GM12878 (cell line): ENCODE data around the gene SLC35D2. TPM values are rescaled to one million over a fixed set of nuclear protein-coding genes. Genes with fewer than 3 reads are reported as not detected.
"Not testable (repeated sequence)": the region's sequence is repeated elsewhere in the genome, so short reads cannot be mapped to it uniquely, and the experiment has no call there.

Experiments
- ATAC-seq: fragments of 200-7000 bp; cut with Tn5 transposase; 3 replicates; pipeline ENCODE4 v1.9.1; 2020; ENCODE audit warnings: mild to moderate bottlenecking, moderate library complexity
- BruUV-seq: library from RNA; stranded (reverse); fragments of 400-500 nt; replicated peaks from 2 replicates; lab custom pipeline; 2021; lab: Mats Ljungman, UMichigan
- CTCF ChIA-PET: fragments of 300-600 bp; sonication (Branson Sonifier 250); formaldehyde crosslinking; extraction: SDS; loops from one replicate; lab custom pipeline; 2021; ENCODE audit warnings: inconsistent platforms; lab: Yijun Ruan, JAX
- POLR2A ChIA-PET: fragments of 350-600 bp; formaldehyde crosslinking; extraction: SDS; loops from one replicate; lab custom pipeline; 2021; ENCODE audit warnings: inconsistent platforms; lab: Charles Lee
- RAD21 ChIA-PET: fragments of 300-600 bp; sonication (Branson Sonifier 250); formaldehyde crosslinking; loops from one replicate; lab custom pipeline; 2023; ENCODE audit warnings: antibody characterized with exemption; ENCODE audit not compliant: unreplicated experiment; lab: Charles Lee
- SMC1A ChIA-PET: fragments of 300-600 bp; sonication (Branson Sonifier 250); formaldehyde crosslinking; loops from one replicate; lab custom pipeline; 2023; ENCODE audit not compliant: unreplicated experiment, uncharacterized antibody; lab: Charles Lee
- DNase-seq: peaks from one replicate; pipeline ENCODE4 v3.0.0-alpha.2; 2011; ENCODE audit warnings: low read depth, low spot score
- FAIRE-seq: peaks from 3 replicates; lab custom pipeline; 2011; peaks lifted over from hg19 to GRCh38; lab: Jason Lieb, UNC
- H2AFZ ChIP-seq: 2 replicates; pipeline ENCODE4 v1.6.0; 2011; ENCODE audit warnings: low read depth, low read length, control low read depth; ENCODE audit not compliant: control insufficient read depth
- H3K27ac ChIP-seq: 2 replicates; pipeline ENCODE4 v1.5.1; 2011; ENCODE audit warnings: control low read depth; ENCODE audit not compliant: control insufficient read depth, insufficient read depth
- H3K27me3 ChIP-seq, 2 experiments: replicated peaks in 1 of 2; 2 replicates each; pipeline versions ENCODE4 v1.6.0 to v1.6.1; 2011; ENCODE audit warnings: low read length in 1 of 2; ENCODE audit not compliant: control insufficient read depth in 2 of 2, insufficient read depth in 2 of 2
- H3K36me3 ChIP-seq, 2 experiments: 2 replicates each; pipeline ENCODE4 v1.5.1; 2011; ENCODE audit warnings: low read length in 1 of 2; ENCODE audit not compliant: control insufficient read depth in 2 of 2, insufficient read depth in 2 of 2
- H3K4me1 ChIP-seq: 2 replicates; pipeline ENCODE4 v1.6.1; 2011; ENCODE audit warnings: mild to moderate bottlenecking, low read length, moderate library complexity, mixed read lengths; ENCODE audit not compliant: control insufficient read depth, insufficient read depth
- H3K4me2 ChIP-seq: 2 replicates; pipeline ENCODE4 v1.6.0; 2011; ENCODE audit warnings: control low read depth; ENCODE audit not compliant: control insufficient read depth, insufficient read depth
- H3K4me3 ChIP-seq: fragments of 200-600 bp; sonication (generic); 2 replicates; pipeline ENCODE4 v1.5.1; 2016
- H3K79me2 ChIP-seq: 2 replicates; pipeline ENCODE4 v1.6.0; 2011; ENCODE audit warnings: low read length; ENCODE audit not compliant: control insufficient read depth, insufficient read depth
- H3K9ac ChIP-seq: 2 replicates; pipeline ENCODE4 v1.8.0; 2011; ENCODE audit warnings: low read length, control low read depth, mixed read lengths; ENCODE audit not compliant: control insufficient read depth, insufficient read depth
- H3K9me3 ChIP-seq: replicated peaks from 3 replicates; pipeline ENCODE4 v1.5.1; 2011; ENCODE audit warnings: mild to moderate bottlenecking, low read length; ENCODE audit not compliant: control insufficient read depth, insufficient read depth
- H4K20me1 ChIP-seq: 2 replicates; pipeline ENCODE4 v1.6.0; 2011; ENCODE audit not compliant: control insufficient read depth, insufficient read depth
- CBX5 ChIP-seq: sonication (generic); IDR thresholded peaks from 2 replicates; pipeline ENCODE4 v1.6.1; 2016; ENCODE audit warnings: low read depth, moderate library complexity, mild to moderate bottlenecking, inconsistent platforms
- CHD1 ChIP-seq: IDR thresholded peaks from 2 replicates; pipeline ENCODE4 v1.6.1; 2012; ENCODE audit warnings: low read depth, low read length, improper control_type of control experiment
- CHD4 ChIP-seq: fragments of 200-600 bp; sonication (generic); IDR thresholded peaks from 2 replicates; pipeline ENCODE4 v1.6.1; 2016; ENCODE audit warnings: mild to moderate bottlenecking
- EP300 ChIP-seq, 2 experiments: fragments of 150-350 bp in 1 of 2; IDR thresholded peaks; 2 replicates each; pipeline ENCODE4 v1.6.1; 2011 to 2012; ENCODE audit warnings: low read depth in 2 of 2, low read length in 2 of 2, borderline replicate concordance in 1 of 2, improper control_type of control experiment in 1 of 2, inconsistent platforms in 1 of 2; ENCODE audit not compliant: control insufficient read depth in 1 of 2
- HCFC1 ChIP-seq: fragments of 150-350 bp; IDR thresholded peaks from 2 replicates; pipeline ENCODE4 v1.6.1; 2014; ENCODE audit warnings: low read length
- MTA3 ChIP-seq: IDR thresholded peaks from 2 replicates; pipeline ENCODE4 v1.6.1; 2012; ENCODE audit warnings: low read length, inconsistent platforms, borderline replicate concordance
- POLR2AphosphoS5 ChIP-seq: IDR thresholded peaks from 2 replicates; pipeline ENCODE4 v1.6.1; 2011; ENCODE audit warnings: mild to moderate bottlenecking, low read length, inconsistent platforms
- RFX5 ChIP-seq: IDR thresholded peaks from 2 replicates; pipeline ENCODE4 v1.6.1; 2011; ENCODE audit warnings: low read depth, low read length, improper control_type of control experiment
- SKIL ChIP-seq: fragments of 450-650 bp; IDR thresholded peaks from 2 replicates; pipeline ENCODE4 v1.6.1; 2017; ENCODE audit warnings: mild to moderate bottlenecking, low read depth, inconsistent platforms; ENCODE audit not compliant: poor library complexity, severe bottlenecking
- TCF3 ChIP-seq: IDR thresholded peaks from 2 replicates; pipeline ENCODE4 v1.6.1; 2012; ENCODE audit warnings: low read depth, mild to moderate bottlenecking, low read length, borderline replicate concordance; ENCODE audit not compliant: insufficient read depth
- ZNF217 ChIP-seq: fragments of 450-650 bp; IDR thresholded peaks from 2 replicates; pipeline ENCODE4 v1.6.1; 2017; ENCODE audit warnings: antibody characterized with exemption, mild to moderate bottlenecking
- WGBS: methylation state at CpG from one replicate; pipeline ENCODE4 v1.1.6; 2016; ENCODE audit warnings: low lambda C conversion rate; ENCODE audit not compliant: insufficient replicate concordance, insufficient coverage; ENCODE audit errors: missing lambda C conversion rate; 5-methylcytosine and 5-hydroxymethylcytosine counted together
- in situ Hi-C: fragments of 300-500 bp; cut with MboI; formaldehyde crosslinking; loops from 9 replicates; pipeline ENCODE4 v1.14.3; 2018; ENCODE audit warnings: mixed read lengths
- intact Hi-C: fragments of 100-400 bp; cut with micrococcal nuclease; formaldehyde crosslinking; loops from one replicate; pipeline ENCODE4 v1.14.2; 2022; ENCODE audit not compliant: unreplicated experiment
- polyA plus RNA-seq, 11 experiments: library from polyadenylated mRNA; depleted of rRNA in 4 of 11; unstranded in 6 of 11; stranded (reverse) in 5 of 11; fragments of >200 nt; fragmentation: Nextera tagmentation in 4 of 11; fragmentation: Illumina TruSeq in 1 of 11; extraction: Ambion mirVana in 4 of 11; extraction: Trizol in 1 of 11; gene quantifications; 1 replicate in 1 of 11; 2 replicates in 10 of 11; pipeline versions ENCODE4 v1.2.1 to v1.2.3, GENCODE V29; 2011 to 2016; ENCODE audit warnings: inconsistent platforms in 2 of 11, missing spikeins in 2 of 11, low read depth in 1 of 11
- total RNA-seq, 4 experiments: library from RNA; depleted of rRNA in 3 of 4; stranded (reverse); fragments of >200 nt in 3 of 4; fragmentation: Illumina TruSeq in 1 of 4; extraction: Trizol in 1 of 4; gene quantifications; 2 replicates each; pipeline versions ENCODE4 v1.2.1 to v1.2.3, GENCODE V29; 2013 to 2021
- TF ChIP-seq, protein P1 (sequence below), 3 experiments: IDR thresholded peaks in 2 of 3; conservative IDR thresholded peaks in 1 of 3; 2 replicates each; pipeline ENCODE4 v1.5.1; 2011; ENCODE audit warnings: low read depth in 3 of 3, low read length in 3 of 3, mild to moderate bottlenecking in 3 of 3, control low read depth in 2 of 3, moderate library complexity in 2 of 3, inconsistent platforms in 1 of 3, mixed read lengths in 1 of 3; ENCODE audit not compliant: control insufficient read depth in 2 of 3, insufficient read depth in 1 of 3; ENCODE audit errors: extremely low read depth in 1 of 3

The SLC35D2 gene
- total and polyA plus RNA-seq, 10 of the 15 experiments (the other 5 are each of a cell fraction or from before 2014, with no cell fraction given) = 0.64 to 6.3 (median 3.5) TPM

- Histone ChIP-seq H3K9ac (no peak overlapping the region), H3K4me3 (no peak overlapping the region), H3K4me2 (no peak overlapping the region), H2AFZ (no peak overlapping the region), H3K27me3 (no peaks in the 10 kb centered on the region), H3K36me3 (no peaks in the 10 kb centered on the region), H4K20me1 (no peaks in the 10 kb centered on the region), H3K27ac (no peak overlapping the region), H3K4me1 (no peaks in the 10 kb centered on the region), H3K79me2 (no peaks in the 10 kb centered on the region), H3K9me3 (no peaks in the 10 kb centered on the region; the same call in 1 of the 3 replicates)
- ATAC-seq (no peak), FAIRE-seq (no peak), DNase-seq (no peak)
- ChIA-PET POLR2A (no interaction called here), CTCF (interaction anchor here (1.2 kb wide), 1 partner anchor 76 kb away, joined by 4 read pairs; no protein-coding TSS in a partner anchor), RAD21 (no interaction called here), SMC1A (no interaction called here)
- in situ Hi-C loops = no loop called here
- intact Hi-C loops = no loop called here
- WGBS = 77% methylated on average over 7 of the region's 7 CpGs
- TF ChIP-seq CHD4 = no peak
- TF ChIP-seq MTA3 = no peak
- TF ChIP-seq CBX5 = no peak
- no peak for TF ChIP-seq TCF3
- TF ChIP-seq, protein P1, sequence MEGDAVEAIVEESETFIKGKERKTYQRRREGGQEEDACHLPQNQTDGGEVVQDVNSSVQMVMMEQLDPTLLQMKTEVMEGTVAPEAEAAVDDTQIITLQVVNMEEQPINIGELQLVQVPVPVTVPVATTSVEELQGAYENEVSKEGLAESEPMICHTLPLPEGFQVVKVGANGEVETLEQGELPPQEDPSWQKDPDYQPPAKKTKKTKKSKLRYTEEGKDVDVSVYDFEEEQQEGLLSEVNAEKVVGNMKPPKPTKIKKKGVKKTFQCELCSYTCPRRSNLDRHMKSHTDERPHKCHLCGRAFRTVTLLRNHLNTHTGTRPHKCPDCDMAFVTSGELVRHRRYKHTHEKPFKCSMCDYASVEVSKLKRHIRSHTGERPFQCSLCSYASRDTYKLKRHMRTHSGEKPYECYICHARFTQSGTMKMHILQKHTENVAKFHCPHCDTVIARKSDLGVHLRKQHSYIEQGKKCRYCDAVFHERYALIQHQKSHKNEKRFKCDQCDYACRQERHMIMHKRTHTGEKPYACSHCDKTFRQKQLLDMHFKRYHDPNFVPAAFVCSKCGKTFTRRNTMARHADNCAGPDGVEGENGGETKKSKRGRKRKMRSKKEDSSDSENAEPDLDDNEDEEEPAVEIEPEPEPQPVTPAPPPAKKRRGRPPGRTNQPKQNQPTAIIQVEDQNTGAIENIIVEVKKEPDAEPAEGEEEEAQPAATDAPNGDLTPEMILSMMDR (IDR thresholded peaks at IDR 0.05 in 2 of 3, conservative IDR thresholded peaks at IDR 0.05 in 1 of 3; ENCODE audit: control insufficient read depth in 2 of 3, extremely low read depth in 1 of 3, insufficient read depth in 1 of 3, low read depth in 3 of 3, low read length in 3 of 3) = no peak
- TF ChIP-seq ZNF217 = no peak
- TF ChIP-seq HCFC1 = no peak
- TF ChIP-seq CHD1 = no peak
- no peak for TF ChIP-seq EP300 (IDR thresholded peaks at IDR 0.05; ENCODE audit: borderline replicate concordance in 1 of 2, control insufficient read depth in 1 of 2, low read depth in 2 of 2, low read length in 2 of 2)
- TF ChIP-seq SKIL = no peak
- TF ChIP-seq POLR2AphosphoS5 = no peak
- TF ChIP-seq RFX5 = no peak
- no TSS peak for BruUV-seq
Observed at GRCh38 chr9:96309850-96310249, 73.7 kb downstream of the SLC35D2 start.

GRCh38 chr9:96306958-96307357, 76.6 kb downstream of the SLC35D2 start:
- H3K9ac ChIP-seq, intact Hi-C loops, SMC1A ChIA-PET, H3K27me3 ChIP-seq, RAD21 ChIA-PET, ATAC-seq, H3K79me2 ChIP-seq, H3K4me3 ChIP-seq, BruUV-seq, in situ Hi-C loops, H3K36me3 ChIP-seq, H3K9me3 ChIP-seq, H4K20me1 ChIP-seq, H3K4me1 ChIP-seq, CTCF ChIA-PET, H2AFZ ChIP-seq, H3K4me2 ChIP-seq, H3K27ac ChIP-seq, FAIRE-seq, DNase-seq: not testable (repeated sequence)
- WGBS = 64% methylated on average over 6 of the region's 6 CpGs
- POLR2A ChIA-PET = interaction anchor here (0.7 kb wide), 1 partner anchor 738 kb away, joined by 5 read pairs; no protein-coding TSS in a partner anchor
